Progenitor cell of endocrine pancreas (in vitro differentiated cells): ENCODE measurements around the gene MYORG. TPM values are rescaled to one million over a fixed set of nuclear protein-coding genes. Genes with fewer than 3 reads are reported as not detected.
A peak's percentile ranks its signal among the peaks of the same experiment; 100 is the strongest.

ENCODE experiments used
- DNase-seq: peaks from one replicate; pipeline ENCODE4 v3.0.0; 2021; ENCODE audit warnings: low spot score; ENCODE audit not compliant: unreplicated experiment
- H3K27ac Mint-ChIP-seq: 2 replicates; pipeline ENCODE4 v1.8.0; 2021; ENCODE audit warnings: mild to moderate bottlenecking, moderate library complexity, mixed read lengths
- H3K27me3 Mint-ChIP-seq: 2 replicates; pipeline ENCODE4 v1.8.0; 2021; ENCODE audit warnings: mixed read lengths
- H3K36me3 Mint-ChIP-seq: 2 replicates; pipeline ENCODE4 v1.8.0; 2022; ENCODE audit warnings: mixed read lengths; ENCODE audit not compliant: insufficient read depth
- H3K4me1 Mint-ChIP-seq: 2 replicates; pipeline ENCODE4 v1.8.0; 2021; ENCODE audit warnings: low read depth, mixed read lengths
- H3K4me3 Mint-ChIP-seq: 2 replicates; pipeline ENCODE4 v1.8.0; 2021; ENCODE audit warnings: low read depth, mild to moderate bottlenecking, moderate library complexity, mixed read lengths
- H3K9me3 Mint-ChIP-seq: 2 replicates; pipeline ENCODE4 v1.8.0; 2021; ENCODE audit warnings: low read depth, mixed read lengths
- CTCF ChIP-seq: fragments of 200-600 bp; sonication (generic); IDR thresholded peaks from one replicate; pipeline ENCODE4 v1.5.0; 2021; ENCODE audit warnings: antibody characterized with exemption, mild to moderate bottlenecking; ENCODE audit not compliant: unreplicated experiment
- total RNA-seq: library from RNA; stranded (reverse); gene quantifications from 2 replicates; pipeline ENCODE4 v1.2.1, GENCODE V29; 2021

Gene MYORG
- total RNA-seq, 1 donor from 2014 or later, result 8.8 TPM

GRCh38 chr9:34347800-34348158, 28.9 kb downstream of the MYORG start:
- Mint-ChIP-seq H3K4me3 (no peak overlapping the region), H3K4me1 (no peaks in the 10 kb centered on the region), H3K27me3 (no peaks in the 10 kb centered on the region), H3K9me3 (no peaks in the 10 kb centered on the region), H3K36me3 (peaks cover 6% of the 10 kb centered on the region), H3K27ac (peak overlapping the region; percentile 49)
- TF ChIP-seq CTCF, result no peak
- no peak for DNase-seq

- TF ChIP-seq CTCF, result no peak
- no peak for DNase-seq
- Mint-ChIP-seq H3K9me3 (no peaks in the 10 kb centered on the region), H3K27ac (peak overlapping the region; percentile 49), H3K4me3 (no peak overlapping the region), H3K36me3 (peaks cover 6% of the 10 kb centered on the region), H3K27me3 (no peaks in the 10 kb centered on the region), H3K4me1 (no peaks in the 10 kb centered on the region)
These were observed 29.6 kb downstream of the MYORG start for GRCh38 chr9:34346873-34347799.

- Mint-ChIP-seq H3K36me3 (peaks cover 6% of the 10 kb centered on the region), H3K9me3 (no peaks in the 10 kb centered on the region), H3K4me3 (no peak overlapping the region), H3K4me1 (no peaks in the 10 kb centered on the region), H3K27me3 (no peaks in the 10 kb centered on the region), H3K27ac (no peak overlapping the region)
- no peak for DNase-seq
- TF ChIP-seq CTCF, result no peak
These were observed 33.1 kb downstream of the MYORG start for GRCh38 chr9:34343605-34344004.

- no peak for DNase-seq
- H3K4me3 Mint-ChIP-seq, result no peak overlapping the region
- no peak for TF ChIP-seq CTCF
- H3K36me3 Mint-ChIP-seq, result peaks cover 6% of the 10 kb centered on the region
- H3K9me3 Mint-ChIP-seq, result no peaks in the 10 kb centered on the region
- H3K4me1 Mint-ChIP-seq, result no peaks in the 10 kb centered on the region
- no peaks in the 10 kb centered on the region for H3K27me3 Mint-ChIP-seq
- H3K27ac Mint-ChIP-seq, result no peak overlapping the region
These were observed 33.6 kb downstream of the MYORG start for GRCh38 chr9:34343090-34343489.

- H3K4me3 Mint-ChIP-seq, result no peak overlapping the region
- H3K27me3 Mint-ChIP-seq, result no peaks in the 10 kb centered on the region
- no peak for TF ChIP-seq CTCF
- H3K36me3 Mint-ChIP-seq, result peaks cover 7% of the 10 kb centered on the region
- DNase-seq, result no peak
- H3K27ac Mint-ChIP-seq, result no peak overlapping the region
- H3K9me3 Mint-ChIP-seq, result no peaks in the 10 kb centered on the region
- H3K4me1 Mint-ChIP-seq, result no peaks in the 10 kb centered on the region
These were observed 34.9 kb downstream of the MYORG start for GRCh38 chr9:34341659-34342295.
